Stimulated activated CD8-positive, alpha-beta memory T cell treated with anti-CD3 and anti-CD28 coated beads, Interleukin-2, amount 100 ng/mL, for 1 hour (primary cell): ENCODE data around the gene SAMD4B.
"Not testable (repeated sequence)": the region's sequence is repeated elsewhere in the genome, so short reads cannot be mapped to it uniquely, and the experiment has no call there.

Experiments used
- DNase-seq, 2 donors: peaks; one replicate each; pipeline ENCODE4 v3.0.0-alpha.2; 2020; ENCODE audit warnings: low read depth in 2 of 2

The SAMD4B gene

GRCh38 chr19:39341719-39342604 is at the start of gene SAMD4B:
SAMD4B (plus strand) TSS chr19:39342421; CDS start chr19:39356894, 14,473 bp downstream.
- peak; percentile 95 to 99 for DNase-seq

- DNase-seq: no peak
Measured at GRCh38 chr19:39293394-39293793, 48.8 kb upstream of the SAMD4B start.

- no peak for DNase-seq
Measured at GRCh38 chr19:39296055-39296645, 46.1 kb upstream of the SAMD4B start, which contains the start of gene IFNL1. IFNL1 (plus strand) TSS chr19:39296407; CDS start chr19:39296422, 15 bp downstream.

- no peak for DNase-seq
Measured at GRCh38 chr19:39296906-39297305, 45.3 kb upstream of the SAMD4B start.

GRCh38 chr19:39297931-39298634 is 44.1 kb upstream of the SAMD4B start:
- peak; percentile 21 to 29 for DNase-seq

GRCh38 chr19:39299404-39299803 is 42.8 kb upstream of the SAMD4B start:
- DNase-seq: no peak

- no peak for DNase-seq
Measured at GRCh38 chr19:39299832-39300231, 42.4 kb upstream of the SAMD4B start.

GRCh38 chr19:39301021-39301420 is 41.2 kb upstream of the SAMD4B start:
- DNase-seq: no peak

- DNase-seq: no peak
Measured at GRCh38 chr19:39301562-39301961, 40.7 kb upstream of the SAMD4B start.

- no peak for DNase-seq
Measured at GRCh38 chr19:39303373-39304184, 38.6 kb upstream of the SAMD4B start.

GRCh38 chr19:39304185-39304513 is 38.1 kb upstream of the SAMD4B start:
- no peak for DNase-seq

- DNase-seq: no peak
Measured at GRCh38 chr19:39304701-39305571, 37.3 kb upstream of the SAMD4B start.

GRCh38 chr19:39306075-39306474 is 36.1 kb upstream of the SAMD4B start:
- DNase-seq: no peak

GRCh38 chr19:39307046-39307821 is 35.0 kb upstream of the SAMD4B start:
- DNase-seq: no peak

GRCh38 chr19:39307822-39308530 is 34.2 kb upstream of the SAMD4B start:
- DNase-seq: no peak

GRCh38 chr19:39308531-39309304 is 33.5 kb upstream of the SAMD4B start:
- no peak for DNase-seq

- DNase-seq: not testable (repeated sequence)
Measured at GRCh38 chr19:39309305-39309670, 32.9 kb upstream of the SAMD4B start.

GRCh38 chr19:39310558-39311311 is 31.5 kb upstream of the SAMD4B start:
- no peak for DNase-seq
